GM06990 (cell line): Measurements from ENCODE around the gene RBBP5.

ENCODE experiments used
- DNase-seq: peaks from one replicate; pipeline ENCODE4 v3.0.0-alpha.2; 2011; ENCODE audit not compliant: insufficient read length; ENCODE audit errors: extremely low read depth
- H3K27me3 ChIP-seq: replicated peaks from 2 replicates; pipeline ENCODE4 v1.6.0; 2011; ENCODE audit warnings: low read length; ENCODE audit not compliant: control insufficient read depth, insufficient read depth
- H3K36me3 ChIP-seq: 2 replicates; pipeline ENCODE4 v1.5.1; 2011; ENCODE audit warnings: low read length; ENCODE audit not compliant: control insufficient read depth, insufficient read depth
- H3K4me3 ChIP-seq: replicated peaks from 2 replicates; pipeline ENCODE4 v1.5.1; 2011; ENCODE audit warnings: low read depth, mild to moderate bottlenecking, control low read depth, low read length
- TF ChIP-seq, protein P1 (sequence below): IDR thresholded peaks from 2 replicates; pipeline ENCODE4 v1.5.1; 2011; ENCODE audit warnings: low read length, control low read depth, mild to moderate bottlenecking, inconsistent platforms; ENCODE audit not compliant: insufficient read depth, poor library complexity, severe bottlenecking

The RBBP5 gene

DNA sequence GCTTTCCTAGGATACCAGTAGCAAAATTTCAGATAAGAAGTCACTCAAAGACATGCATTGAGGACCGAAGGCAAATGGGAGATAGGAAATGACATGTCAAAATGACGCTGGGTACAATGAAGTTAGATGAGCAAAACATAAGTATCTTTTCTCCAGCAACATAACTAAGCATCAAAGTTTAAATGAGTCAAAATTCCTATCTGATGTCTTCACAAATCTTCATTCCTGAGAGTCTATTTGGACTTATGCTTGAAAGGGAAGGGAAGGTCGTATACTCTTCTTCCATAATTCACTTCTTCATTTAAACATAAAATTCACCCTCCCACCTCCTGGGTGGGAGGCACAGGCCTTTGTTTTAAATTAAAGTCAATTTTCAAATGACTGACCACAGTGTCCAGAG is 33.4 kb downstream of the RBBP5 start:
- no peak for DNase-seq
- Histone ChIP-seq H3K36me3 (peaks cover 8% of the 10 kb centered on the region), H3K27me3 (no peaks in the 10 kb centered on the region), H3K4me3 (no peak overlapping the region)
- TF ChIP-seq, protein P1, sequence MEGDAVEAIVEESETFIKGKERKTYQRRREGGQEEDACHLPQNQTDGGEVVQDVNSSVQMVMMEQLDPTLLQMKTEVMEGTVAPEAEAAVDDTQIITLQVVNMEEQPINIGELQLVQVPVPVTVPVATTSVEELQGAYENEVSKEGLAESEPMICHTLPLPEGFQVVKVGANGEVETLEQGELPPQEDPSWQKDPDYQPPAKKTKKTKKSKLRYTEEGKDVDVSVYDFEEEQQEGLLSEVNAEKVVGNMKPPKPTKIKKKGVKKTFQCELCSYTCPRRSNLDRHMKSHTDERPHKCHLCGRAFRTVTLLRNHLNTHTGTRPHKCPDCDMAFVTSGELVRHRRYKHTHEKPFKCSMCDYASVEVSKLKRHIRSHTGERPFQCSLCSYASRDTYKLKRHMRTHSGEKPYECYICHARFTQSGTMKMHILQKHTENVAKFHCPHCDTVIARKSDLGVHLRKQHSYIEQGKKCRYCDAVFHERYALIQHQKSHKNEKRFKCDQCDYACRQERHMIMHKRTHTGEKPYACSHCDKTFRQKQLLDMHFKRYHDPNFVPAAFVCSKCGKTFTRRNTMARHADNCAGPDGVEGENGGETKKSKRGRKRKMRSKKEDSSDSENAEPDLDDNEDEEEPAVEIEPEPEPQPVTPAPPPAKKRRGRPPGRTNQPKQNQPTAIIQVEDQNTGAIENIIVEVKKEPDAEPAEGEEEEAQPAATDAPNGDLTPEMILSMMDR, result no peak

DNA sequence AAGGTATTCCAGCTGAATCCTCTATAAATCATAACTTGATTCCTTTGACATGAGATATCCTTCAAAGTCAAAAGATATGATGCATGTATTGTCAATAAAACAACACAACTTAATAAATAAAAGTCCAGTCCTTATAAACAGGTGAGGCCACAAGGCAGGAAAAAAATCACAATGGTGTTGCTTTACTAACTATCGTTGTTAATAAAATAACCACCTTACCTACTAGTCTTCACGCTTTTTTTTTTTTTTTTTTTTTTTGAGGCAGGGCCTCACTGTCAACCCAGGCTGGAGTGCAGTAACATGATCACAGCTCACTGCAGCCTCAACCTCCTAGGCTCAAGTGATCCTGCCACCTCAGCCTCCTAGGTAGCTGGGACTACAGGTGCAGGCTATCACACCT is 37.4 kb downstream of the RBBP5 start, which contains the start of gene TMEM81:
Gene TMEM81, minus strand, starts transcription at position 101 of the 400 bp plus-strand sequence. CDS start 140 bp downstream, outside the sequence.
- DNase-seq, result no peak
- peaks cover 6% of the 10 kb centered on the region for H3K36me3 ChIP-seq
- H3K4me3 ChIP-seq, result no peak within 1 kb of the TSS
- no peaks in the 10 kb centered on the region for H3K27me3 ChIP-seq
- TF ChIP-seq, protein P1, result no peak

DNA sequence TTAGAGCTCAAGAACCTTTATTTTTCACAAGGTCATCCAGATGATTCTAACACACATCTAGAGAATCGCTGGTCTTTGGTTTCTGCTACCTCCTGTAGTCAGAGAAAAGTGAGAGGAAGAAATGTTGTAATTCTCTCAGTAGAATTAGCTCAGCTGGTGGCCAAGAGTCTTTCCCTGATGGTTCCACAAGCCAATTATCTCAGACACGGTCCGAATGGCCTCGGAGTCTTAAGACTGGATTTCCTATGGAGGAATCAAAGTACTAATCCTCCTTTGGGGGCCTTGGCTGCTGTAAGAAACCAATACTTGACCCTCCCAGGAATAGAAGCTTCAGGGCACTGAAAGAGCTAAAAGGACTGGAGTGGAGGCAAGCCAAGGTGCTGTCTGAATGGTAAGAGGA is 39.3 kb downstream of the RBBP5 start:
- H3K36me3 ChIP-seq, result peaks cover 2% of the 10 kb centered on the region
- no peaks in the 10 kb centered on the region for H3K27me3 ChIP-seq
- H3K4me3 ChIP-seq, result no peak overlapping the region
- TF ChIP-seq, protein P1, result no peak
- no peak for DNase-seq

DNA sequence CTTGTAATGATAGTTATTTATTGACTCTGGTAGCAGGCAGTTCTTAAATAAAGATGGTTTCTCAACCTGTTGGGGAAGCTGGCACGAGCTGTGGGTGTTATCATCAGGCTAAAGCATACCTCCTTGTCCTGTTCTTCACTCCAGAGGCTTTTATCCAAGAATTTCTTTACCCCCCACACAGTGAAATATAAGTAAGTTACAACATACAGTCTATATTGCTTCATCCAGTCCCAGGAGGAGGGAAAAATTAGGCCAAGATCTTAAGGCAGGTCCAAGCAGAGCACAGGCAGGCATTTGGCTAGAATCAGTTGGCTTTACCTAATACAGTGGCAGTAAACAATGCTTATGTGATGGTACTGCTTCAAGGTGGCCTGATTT is 43.9 kb downstream of the RBBP5 start:
- DNase-seq, result no peak
- no peaks in the 10 kb centered on the region for H3K27me3 ChIP-seq
- TF ChIP-seq, protein P1, result no peak
- no peak overlapping the region for H3K4me3 ChIP-seq
- no peaks in the 10 kb centered on the region; the same call in 1 of the 2 replicates for H3K36me3 ChIP-seq

DNA sequence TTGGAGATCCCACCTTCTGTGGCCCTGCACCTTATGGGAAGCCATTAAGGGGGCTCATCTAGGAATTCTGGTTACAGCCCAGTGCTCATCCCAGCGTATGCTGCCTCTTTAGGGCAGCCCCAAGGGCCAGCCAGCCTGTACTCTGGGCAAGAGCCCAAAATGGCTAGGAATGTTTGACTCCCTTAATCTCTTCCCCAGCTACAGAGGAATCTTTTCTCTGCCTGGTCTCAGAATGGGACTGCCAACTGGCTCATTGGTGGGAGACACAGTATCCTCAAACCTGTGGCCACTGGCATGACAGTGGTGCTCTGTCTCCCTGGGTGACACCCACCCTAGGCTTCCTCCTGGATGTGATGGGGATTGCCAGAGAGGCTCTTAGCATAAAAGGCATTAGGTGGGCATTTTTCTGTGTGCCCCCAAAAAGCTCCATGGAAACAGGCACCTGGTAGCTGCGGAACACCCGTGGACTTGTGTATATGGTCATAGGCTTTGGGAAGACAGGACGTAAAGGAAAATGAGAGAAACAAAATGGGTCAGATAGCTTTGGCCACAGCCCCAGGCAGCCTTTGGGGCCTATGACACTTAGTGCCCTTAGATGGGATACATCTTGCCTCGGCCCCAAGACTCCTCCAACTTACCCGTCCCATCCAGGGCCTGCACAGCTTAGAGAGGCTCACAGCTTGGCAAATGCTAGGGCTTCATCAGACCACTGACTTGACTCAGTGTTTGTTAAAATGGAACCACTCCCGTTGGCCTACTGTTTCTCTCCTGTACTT is 44.4 kb downstream of the RBBP5 start:
- TF ChIP-seq, protein P1, result no peak
- no peaks in the 10 kb centered on the region for H3K36me3 ChIP-seq

More for the DNA sequence above, 44.4 kb downstream of the RBBP5 start:
- Histone ChIP-seq H3K4me3 (no peak overlapping the region), H3K27me3 (no peaks in the 10 kb centered on the region)
- DNase-seq, result no peak
